Inflammatory macrophage (primary cell): ENCODE results near the gene MTFMT.
"Not testable (repeated sequence)": the region's sequence is repeated elsewhere in the genome, so short reads cannot be mapped to it uniquely, and the experiment has no call there.

Experiments used
- DNase-seq, 2 donors: peaks; one replicate each; pipeline ENCODE4 v3.0.0-alpha.2; 2020 to 2022
- total RNA-seq, 18 experiments: gene quantifications; one replicate each; lab custom pipeline; 2026; ENCODE audit warnings: mixed read lengths in 6 of 18, inconsistent platforms in 2 of 18; lab: John Stamatoyannopoulos, UW

The MTFMT gene
- 4.7 to 20.5 (median 15.4) reads per million in 18 experiments for total RNA-seq

- DNase-seq = peak; percentile 82 to 85
Measured at GRCh38 chr15:65028921-65029735, at the start of gene MTFMT. Gene MTFMT, minus strand, starts transcription at chr15:65029639. Its CDS starts 26 bp downstream, at chr15:65029613.

- DNase-seq = peak; percentile 42 to 68
Measured at GRCh38 chr15:65077981-65078352, 48.5 kb upstream of the MTFMT start.

GRCh38 chr15:65077291-65077980, 48.0 kb upstream of the MTFMT start:
- DNase-seq = no peak

GRCh38 chr15:65076486-65077290, 47.2 kb upstream of the MTFMT start, which contains the start of gene KBTBD13:
Gene KBTBD13, plus strand, starts transcription at chr15:65076746. Its CDS starts 70 bp downstream, at chr15:65076816.
- no peak for DNase-seq

- DNase-seq = not testable (repeated sequence)
Measured at GRCh38 chr15:65075607-65076395, 46.4 kb upstream of the MTFMT start.

GRCh38 chr15:65074946-65075345, 45.5 kb upstream of the MTFMT start:
- not testable (repeated sequence) for DNase-seq

- DNase-seq = no peak
Measured at GRCh38 chr15:65072617-65073016, 43.2 kb upstream of the MTFMT start.

- DNase-seq = no peak
Measured at GRCh38 chr15:65072027-65072426, 42.6 kb upstream of the MTFMT start.

GRCh38 chr15:65071381-65071811, 42.0 kb upstream of the MTFMT start:
- no peak for DNase-seq

GRCh38 chr15:65069779-65070546, 40.5 kb upstream of the MTFMT start:
- DNase-seq = no peak

- DNase-seq = no peak
Measured at GRCh38 chr15:65069179-65069578, 39.7 kb upstream of the MTFMT start.

GRCh38 chr15:65068403-65068788, 39.0 kb upstream of the MTFMT start:
- DNase-seq = no peak

GRCh38 chr15:65067645-65068402, 38.4 kb upstream of the MTFMT start, which contains the start of gene RASL12:
Gene RASL12, minus strand, starts transcription at chr15:65067991. Its CDS starts 156 bp downstream, at chr15:65067835.
- no peak for DNase-seq

- DNase-seq = no peak
Measured at GRCh38 chr15:65067317-65067644, 37.8 kb upstream of the MTFMT start.

- no peak for DNase-seq
Measured at GRCh38 chr15:65066635-65067316, 37.3 kb upstream of the MTFMT start.

GRCh38 chr15:65066001-65066634, 36.7 kb upstream of the MTFMT start:
- DNase-seq = no peak

GRCh38 chr15:65062726-65063125, 33.3 kb upstream of the MTFMT start:
- no peak for DNase-seq

- DNase-seq = no peak
Measured at GRCh38 chr15:65062061-65062460, 32.6 kb upstream of the MTFMT start.

- no peak for DNase-seq
Measured at GRCh38 chr15:65060641-65061397, 31.4 kb upstream of the MTFMT start.
